ENCODE results near the gene SORCS1.

The SORCS1 gene

DNA sequence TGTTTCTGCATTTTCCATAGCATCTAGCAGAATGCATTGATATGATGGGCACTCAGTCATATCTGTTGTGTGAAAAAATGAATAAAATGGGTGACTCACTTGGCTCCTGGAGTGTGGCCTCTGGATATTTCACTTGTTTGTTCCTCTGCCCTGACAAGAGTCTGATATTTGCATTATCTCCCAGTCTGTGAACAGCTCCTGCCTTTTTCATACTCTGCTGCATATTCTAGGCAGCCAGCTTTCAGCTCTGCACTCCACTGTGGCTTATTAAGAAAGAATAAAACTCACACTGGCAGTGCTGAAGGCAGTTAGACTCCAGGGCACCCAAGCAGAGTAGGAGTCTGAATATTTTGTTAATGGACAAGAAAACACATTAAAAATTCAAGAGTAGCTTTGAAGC is 623.9 kb downstream of the SORCS1 start:
- Histone ChIP-seq H3K36me3 (ENCODE audit: control insufficient read depth, insufficient read depth, low read length) (no peaks in the 10 kb centered on the region), H3K4me3 (ENCODE audit: low read depth, low read length) (no peak overlapping the region), H3K27ac (ENCODE audit: low read depth, low read length) (no peak overlapping the region), H3K9me3 (ENCODE audit: control insufficient read depth, insufficient read depth, low read length) (no peaks in the 10 kb centered on the region), H3K4me1 (ENCODE audit: control insufficient read depth, insufficient read depth, low read length) (no peaks in the 10 kb centered on the region; the same call in 1 of the 2 replicates), H3K9ac (ENCODE audit: low read depth, low read length) (no peak overlapping the region), H3K27me3 (ENCODE audit: control insufficient read depth, insufficient read depth, low read length) (peaks cover 49% of the 10 kb centered on the region)

DNA sequence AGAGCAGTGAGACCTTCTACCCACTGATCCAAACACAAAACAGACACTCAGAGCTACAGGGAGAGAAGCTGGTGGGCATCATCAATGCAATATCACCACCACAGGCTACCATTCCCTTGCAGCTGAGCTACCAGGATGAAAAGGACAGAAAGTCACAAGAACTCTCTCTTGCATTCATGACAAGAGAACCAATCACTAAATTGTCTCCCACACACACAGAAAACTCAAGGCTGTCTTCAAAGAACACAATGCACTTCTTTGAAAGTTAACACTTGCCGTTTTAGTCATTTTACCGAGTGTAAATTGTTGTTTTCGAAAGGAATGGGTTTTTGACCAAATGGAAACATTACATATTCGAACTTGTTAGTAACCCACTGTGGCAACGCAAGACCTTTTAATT is 626.6 kb downstream of the SORCS1 start:
- H3K4me1 ChIP-seq (ENCODE audit: control insufficient read depth, insufficient read depth, low read length), result no peaks in the 10 kb centered on the region; the same call in 1 of the 2 replicates
- H3K36me3 ChIP-seq (ENCODE audit: control insufficient read depth, insufficient read depth, low read length), result no peaks in the 10 kb centered on the region
- no peak overlapping the region for H3K4me3 ChIP-seq (ENCODE audit: low read depth, low read length)
- H3K9me3 ChIP-seq (ENCODE audit: control insufficient read depth, insufficient read depth, low read length), result no peaks in the 10 kb centered on the region
- H3K27ac ChIP-seq (ENCODE audit: low read depth, low read length), result no peak overlapping the region
- H3K9ac ChIP-seq (ENCODE audit: low read depth, low read length), result no peak overlapping the region
- peaks cover 76% of the 10 kb centered on the region for H3K27me3 ChIP-seq (ENCODE audit: control insufficient read depth, insufficient read depth, low read length)

DNA sequence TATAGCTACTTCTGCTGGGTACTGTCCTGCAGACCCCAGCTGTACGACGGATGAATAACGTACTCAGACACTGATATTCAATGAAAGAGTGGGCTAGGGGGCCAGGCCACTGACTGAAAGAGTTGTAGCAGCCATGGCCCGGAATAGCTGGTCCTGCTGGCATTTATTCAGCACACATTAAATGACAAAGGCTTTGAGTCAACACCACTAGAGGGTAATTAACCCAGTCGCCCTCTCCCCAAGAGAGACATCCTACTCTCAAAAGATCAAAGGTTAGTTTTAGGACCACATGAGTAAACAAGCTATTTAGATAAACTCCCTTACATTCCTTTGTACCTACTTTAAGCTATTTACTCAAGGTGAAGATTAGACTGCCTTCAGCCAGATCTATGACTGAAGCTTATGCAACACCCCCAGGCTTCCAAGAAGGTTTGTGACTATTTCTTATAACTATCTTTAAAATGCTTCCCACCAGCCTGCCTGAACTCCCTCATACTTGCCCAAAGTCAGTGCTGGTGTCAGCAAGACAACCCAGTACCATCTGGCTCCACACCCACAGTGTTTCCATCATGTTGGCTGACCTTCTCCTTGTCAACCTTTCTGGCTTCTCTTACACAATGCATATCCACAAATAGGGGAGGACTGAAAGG is 629.1 kb downstream of the SORCS1 start:
- Histone ChIP-seq H3K36me3 (ENCODE audit: control insufficient read depth, insufficient read depth, low read length) (no peaks in the 10 kb centered on the region), H3K4me1 (ENCODE audit: control insufficient read depth, insufficient read depth, low read length) (no peaks in the 10 kb centered on the region), H3K27ac (ENCODE audit: low read depth, low read length) (no peak overlapping the region), H3K9ac (ENCODE audit: low read depth, low read length) (no peak overlapping the region), H3K9me3 (ENCODE audit: control insufficient read depth, insufficient read depth, low read length) (no peaks in the 10 kb centered on the region), H3K27me3 (ENCODE audit: control insufficient read depth, insufficient read depth, low read length) (peaks cover 97% of the 10 kb centered on the region), H3K4me3 (ENCODE audit: low read depth, low read length) (no peak overlapping the region)

GRCh38 chr10:106534441-106534840 is 630.1 kb downstream of the SORCS1 start:
- H3K9ac ChIP-seq (ENCODE audit: low read depth, low read length), result no peak overlapping the region
- no peaks in the 10 kb centered on the region for H3K9me3 ChIP-seq (ENCODE audit: control insufficient read depth, insufficient read depth, low read length)
- H3K4me1 ChIP-seq (ENCODE audit: control insufficient read depth, insufficient read depth, low read length), result no peaks in the 10 kb centered on the region
- no peak overlapping the region for H3K4me3 ChIP-seq (ENCODE audit: low read depth, low read length)
- H3K27me3 ChIP-seq (ENCODE audit: control insufficient read depth, insufficient read depth, low read length), result peaks cover 91% of the 10 kb centered on the region
- H3K36me3 ChIP-seq (ENCODE audit: control insufficient read depth, insufficient read depth, low read length), result no peaks in the 10 kb centered on the region
- no peak overlapping the region for H3K27ac ChIP-seq (ENCODE audit: low read depth, low read length)

DNA sequence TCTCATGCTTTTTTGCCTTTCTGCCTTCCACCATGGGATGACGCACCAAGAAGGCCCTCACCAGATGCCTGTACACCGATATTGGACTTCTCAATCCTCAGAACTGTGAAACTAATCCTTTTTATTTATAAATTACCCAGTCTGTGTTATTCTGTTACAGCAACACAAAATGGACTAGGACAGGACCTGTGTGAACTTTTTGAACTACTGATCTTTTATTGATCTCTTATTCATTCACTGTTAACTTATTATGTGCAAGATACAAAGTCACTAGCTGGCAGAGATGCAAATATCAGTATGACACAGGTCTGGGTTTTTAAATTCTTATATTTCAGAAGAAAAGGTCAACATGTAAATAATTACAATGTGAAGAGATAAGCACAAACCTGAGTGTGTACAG is 635.8 kb downstream of the SORCS1 start:
- Histone ChIP-seq H3K9ac (ENCODE audit: low read depth, low read length) (no peak overlapping the region), H3K27me3 (ENCODE audit: control insufficient read depth, insufficient read depth, low read length) (peaks cover 41% of the 10 kb centered on the region), H3K27ac (ENCODE audit: low read depth, low read length) (no peak overlapping the region), H3K4me3 (ENCODE audit: low read depth, low read length) (no peak overlapping the region), H3K4me1 (ENCODE audit: control insufficient read depth, insufficient read depth, low read length) (no peaks in the 10 kb centered on the region), H3K36me3 (ENCODE audit: control insufficient read depth, insufficient read depth, low read length) (no peaks in the 10 kb centered on the region), H3K9me3 (ENCODE audit: control insufficient read depth, insufficient read depth, low read length) (no peaks in the 10 kb centered on the region)

DNA sequence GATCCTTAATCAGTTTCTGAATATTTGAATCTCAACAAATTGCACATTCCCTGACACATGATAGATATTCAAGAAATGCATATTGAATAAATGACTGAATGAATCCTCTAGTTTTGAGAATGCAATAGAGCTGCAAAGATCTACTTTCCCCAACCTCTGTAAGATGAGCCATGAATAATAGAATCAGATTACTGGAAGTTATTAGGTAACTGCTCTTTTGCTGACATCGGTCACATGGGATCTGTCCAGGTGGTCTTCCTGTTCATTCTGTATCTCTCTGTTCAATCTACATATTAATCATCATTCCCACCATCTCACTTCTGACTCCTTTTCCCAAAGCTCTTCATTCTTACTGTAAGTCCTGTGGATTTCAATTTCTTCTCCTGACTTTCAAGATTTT is 638.7 kb downstream of the SORCS1 start:
- no peak overlapping the region for H3K27ac ChIP-seq (ENCODE audit: low read depth, low read length)
- H3K9ac ChIP-seq (ENCODE audit: low read depth, low read length), result no peak overlapping the region
- H3K4me1 ChIP-seq (ENCODE audit: control insufficient read depth, insufficient read depth, low read length), result no peaks in the 10 kb centered on the region
- H3K27me3 ChIP-seq (ENCODE audit: control insufficient read depth, insufficient read depth, low read length), result peaks cover 12% of the 10 kb centered on the region
- no peak overlapping the region for H3K4me3 ChIP-seq (ENCODE audit: low read depth, low read length)
- H3K9me3 ChIP-seq (ENCODE audit: control insufficient read depth, insufficient read depth, low read length), result no peaks in the 10 kb centered on the region
- no peaks in the 10 kb centered on the region for H3K36me3 ChIP-seq (ENCODE audit: control insufficient read depth, insufficient read depth, low read length)
